Duodenal mucosa (tissue), 2 donors: ENCODE data around the gene BACH2.
"Not testable (repeated sequence)": the region's sequence is repeated elsewhere in the genome, so short reads cannot be mapped to it uniquely, and the experiment has no call there.

ENCODE experiments used
- H3K27ac ChIP-seq: one replicate; pipeline ENCODE4 v1.7.0; 2013; ENCODE audit warnings: low read depth, low read length
- H3K27me3 ChIP-seq, 2 donors: one replicate each; pipeline ENCODE4 v1.7.0; 2013; ENCODE audit warnings: low read length in 2 of 2, control low read depth in 1 of 2; ENCODE audit not compliant: insufficient read depth in 2 of 2, control insufficient read depth in 1 of 2
- H3K36me3 ChIP-seq, 2 donors: one replicate each; pipeline ENCODE4 v1.7.0; 2013; ENCODE audit warnings: low read length in 2 of 2, control low read depth in 1 of 2; ENCODE audit not compliant: insufficient read depth in 2 of 2, control insufficient read depth in 1 of 2
- H3K4me1 ChIP-seq, 2 donors: one replicate each; pipeline ENCODE4 v1.7.0; 2013; ENCODE audit warnings: low read length in 2 of 2, control low read depth in 1 of 2; ENCODE audit not compliant: insufficient read depth in 2 of 2, control insufficient read depth in 1 of 2
- H3K4me3 ChIP-seq, 2 donors: one replicate each; pipeline ENCODE4 v1.7.0; 2013; ENCODE audit warnings: low read length in 2 of 2, low read depth in 1 of 2
- H3K9ac ChIP-seq, 2 donors: one replicate each; pipeline ENCODE4 v1.7.0; 2013; ENCODE audit warnings: low read length in 2 of 2, low read depth in 1 of 2
- H3K9me3 ChIP-seq, 2 donors: one replicate each; pipeline ENCODE4 v1.7.0; 2013; ENCODE audit warnings: low read length in 2 of 2, control low read depth in 1 of 2; ENCODE audit not compliant: control insufficient read depth in 1 of 2

The BACH2 gene

DNA sequence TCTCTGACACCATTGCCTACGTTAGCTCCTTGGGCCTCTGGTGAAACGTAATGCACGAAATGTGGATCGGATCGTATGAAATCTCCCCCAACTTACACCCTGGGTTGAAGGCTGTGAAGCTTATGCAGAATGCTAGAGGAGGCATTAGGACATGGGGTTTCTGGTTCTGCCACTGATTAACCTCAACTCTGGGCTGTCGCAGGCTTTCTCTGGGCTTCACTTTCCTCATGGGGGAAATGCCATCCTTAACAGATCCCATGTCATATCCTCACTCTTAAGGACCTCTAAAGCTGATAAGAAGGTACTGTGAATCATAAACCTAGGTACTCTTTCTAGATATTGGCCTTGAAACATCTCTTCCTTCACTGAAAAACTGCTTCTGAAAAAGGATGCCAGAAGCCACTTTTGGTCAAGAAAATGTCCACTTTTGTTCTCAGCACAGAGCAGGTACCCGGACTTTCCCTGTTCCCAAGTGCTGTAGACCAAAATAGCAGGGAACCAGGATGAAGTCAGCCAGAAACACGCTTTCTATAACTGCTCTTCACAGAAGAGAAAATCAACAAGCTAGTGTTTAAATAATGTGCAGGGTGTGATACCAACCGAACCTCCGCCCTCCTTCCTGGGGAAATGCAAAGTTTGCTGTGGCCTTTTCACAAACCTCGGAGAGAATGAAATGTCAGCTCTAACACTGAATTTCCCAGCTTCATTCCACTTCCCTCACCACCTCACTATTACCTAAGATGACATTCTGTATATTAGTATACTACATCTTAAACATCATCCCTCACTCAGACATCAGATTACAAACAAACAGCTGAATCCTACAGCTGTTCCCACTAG lies 118.9 kb downstream of the BACH2 start:
- no peaks in the 10 kb centered on the region for H3K9me3 ChIP-seq
- H3K36me3 ChIP-seq = no peaks in the 10 kb centered on the region
- peaks cover 0 to 5% of the 10 kb centered on the region in 2 donors for H3K4me1 ChIP-seq
- H3K4me3 ChIP-seq = no peak overlapping the region
- no peak overlapping the region for H3K9ac ChIP-seq
- no peaks in the 10 kb centered on the region for H3K27me3 ChIP-seq
- H3K27ac ChIP-seq = no peak overlapping the region

DNA sequence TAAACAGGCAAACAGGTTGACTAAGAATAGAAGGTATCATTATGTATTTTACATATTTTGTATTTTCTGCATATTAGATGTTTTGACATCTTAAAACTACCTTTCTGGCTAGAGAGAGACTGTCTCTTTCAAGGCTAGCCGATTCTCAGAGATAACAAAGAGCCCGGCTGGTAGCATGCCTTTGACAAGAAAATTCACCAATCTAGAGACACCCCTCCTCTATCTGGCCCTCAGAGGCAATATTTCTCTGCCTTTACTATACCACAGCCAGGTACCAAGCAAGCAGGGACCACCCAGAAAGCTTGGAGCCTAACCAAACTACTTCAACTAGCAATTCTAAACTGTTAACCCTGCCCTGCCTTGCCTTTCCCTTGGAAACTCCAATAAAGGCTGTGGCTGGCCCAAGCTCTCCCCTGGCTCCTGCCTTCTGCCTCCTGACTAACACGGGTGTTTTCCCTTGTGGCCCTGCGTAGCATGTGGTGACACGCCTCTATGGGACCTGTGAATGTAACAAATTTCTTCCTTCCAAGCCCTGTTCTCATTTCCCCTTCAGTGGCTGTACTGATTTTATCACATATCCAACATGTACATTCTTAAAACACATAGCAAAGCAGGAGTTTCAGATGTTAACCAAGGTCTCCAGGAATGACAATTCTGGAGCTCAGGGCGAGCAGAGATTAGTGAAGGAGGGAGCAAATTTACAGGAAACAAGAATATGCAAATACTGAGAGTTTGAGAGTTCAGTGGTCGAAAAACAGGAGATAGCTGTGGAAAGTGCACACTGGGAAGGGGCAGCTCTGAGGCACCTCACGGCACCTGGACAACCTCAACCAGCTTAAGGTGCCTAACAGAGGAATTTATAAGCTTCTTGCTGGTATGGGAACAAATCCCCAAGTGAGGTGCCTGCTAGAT lies 120.8 kb downstream of the BACH2 start:
- no peak overlapping the region for H3K27ac ChIP-seq

DNA sequence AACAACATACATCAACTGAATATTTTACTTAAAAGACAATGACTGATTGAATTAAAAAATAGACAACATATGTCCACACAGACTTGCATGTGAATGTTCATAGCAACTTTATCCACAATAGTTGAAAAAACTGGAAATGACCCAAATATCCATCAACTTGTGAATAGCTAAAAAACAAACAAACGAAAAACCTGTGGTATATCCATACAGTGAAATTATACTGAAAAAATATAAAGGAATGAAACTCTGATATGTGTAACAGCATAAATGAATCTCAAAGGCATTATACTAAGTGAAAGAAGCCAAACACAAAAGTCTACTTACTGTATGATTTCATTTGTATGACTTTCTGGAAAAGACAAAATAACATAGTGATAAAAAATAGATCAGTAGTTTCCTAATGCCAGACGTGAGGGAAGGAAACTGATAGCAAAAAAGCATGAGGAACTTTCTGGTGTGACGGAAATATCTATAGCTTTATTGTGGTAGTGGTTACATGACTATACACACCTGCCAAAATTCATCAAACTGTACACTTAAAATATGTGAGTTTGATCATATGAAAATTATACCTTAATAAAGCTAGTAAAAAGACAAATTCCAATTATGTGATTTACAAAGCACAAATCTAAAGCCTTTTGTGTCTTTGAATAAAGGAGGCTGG lies 123.2 kb downstream of the BACH2 start:
- Histone ChIP-seq H3K27ac (no peak overlapping the region), H3K4me3 (no peak overlapping the region), H3K9ac (no peak overlapping the region), H3K27me3 (no peaks in the 10 kb centered on the region), H3K4me1 (peaks cover 0 to 2% of the 10 kb centered on the region in 2 donors), H3K36me3 (no peaks in the 10 kb centered on the region), H3K9me3 (no peaks in the 10 kb centered on the region)

More for the DNA sequence above, 120.8 kb downstream of the BACH2 start:
- Histone ChIP-seq H3K36me3 (no peaks in the 10 kb centered on the region), H3K9me3 (no peaks in the 10 kb centered on the region), H3K4me1 (peaks cover 0 to 5% of the 10 kb centered on the region in 2 donors), H3K9ac (no peak overlapping the region), H3K4me3 (no peak overlapping the region), H3K27me3 (no peaks in the 10 kb centered on the region)

DNA sequence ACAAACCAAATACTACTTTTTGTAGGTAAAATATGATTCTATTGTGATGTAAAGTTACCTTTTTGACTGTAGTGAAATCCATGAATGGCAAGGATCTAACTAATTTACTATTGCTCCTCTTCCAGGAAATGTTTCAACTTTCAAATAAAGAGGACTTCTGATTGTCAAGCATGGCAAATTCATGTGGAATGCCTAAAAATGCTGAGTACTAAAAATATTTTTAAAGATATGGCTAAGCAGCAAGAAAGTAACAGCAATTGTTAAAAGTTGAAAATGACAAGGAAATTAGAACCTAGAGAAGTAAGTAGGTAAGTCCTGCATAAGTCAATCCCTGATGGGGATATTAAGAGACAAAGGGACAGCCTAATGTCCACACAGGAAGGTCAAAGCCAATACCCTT lies 126.0 kb downstream of the BACH2 start:
- Histone ChIP-seq H3K4me1 (no peaks in the 10 kb centered on the region), H3K9ac (no peak overlapping the region), H3K27ac (no peak overlapping the region), H3K4me3 (no peak overlapping the region), H3K36me3 (no peaks in the 10 kb centered on the region), H3K27me3 (no peaks in the 10 kb centered on the region), H3K9me3 (no peaks in the 10 kb centered on the region)

DNA sequence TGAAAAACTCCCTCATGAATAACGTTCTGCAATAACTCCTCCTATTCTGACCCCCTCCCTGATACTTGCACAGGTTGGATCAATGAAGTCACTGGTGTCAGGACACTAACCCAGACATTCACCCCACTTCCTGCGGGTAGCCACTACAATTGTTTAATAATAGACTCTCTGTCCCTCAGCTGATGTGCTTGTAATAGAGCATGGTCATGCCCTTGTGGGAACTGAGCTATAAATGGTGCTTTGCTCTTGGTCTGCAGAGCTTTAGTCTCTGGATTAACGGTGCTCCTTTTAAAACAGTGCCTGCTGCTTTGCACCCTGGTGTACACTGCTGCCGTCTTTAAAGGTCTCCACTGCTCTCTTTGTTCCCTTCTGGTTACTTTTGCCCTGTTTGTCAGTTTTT lies 127.3 kb downstream of the BACH2 start:
- Histone ChIP-seq H3K9ac (no peak overlapping the region), H3K27ac (no peak overlapping the region), H3K4me1 (no peaks in the 10 kb centered on the region), H3K27me3 (no peaks in the 10 kb centered on the region), H3K4me3 (no peak overlapping the region), H3K9me3 (no peaks in the 10 kb centered on the region), H3K36me3 (no peaks in the 10 kb centered on the region)

DNA sequence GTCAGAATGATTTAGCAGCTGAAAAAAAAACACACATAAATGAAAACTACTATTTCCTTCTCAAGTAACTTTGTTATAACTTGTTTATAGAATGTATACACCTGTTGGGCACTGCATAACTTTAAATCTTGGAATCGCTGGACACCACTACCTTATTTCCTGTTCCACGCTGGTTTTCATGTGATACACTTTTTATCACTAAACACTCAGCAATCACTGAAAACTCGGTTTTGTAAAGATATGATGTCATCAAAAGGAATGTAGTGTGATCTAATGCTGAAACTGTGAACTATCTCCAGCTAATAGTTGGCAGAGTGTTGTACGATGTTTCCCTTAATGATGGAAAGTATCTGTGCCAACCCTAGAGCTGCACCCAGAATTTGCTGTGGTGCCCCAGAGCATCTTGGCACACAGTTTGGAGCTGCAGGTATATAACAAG lies 127.9 kb downstream of the BACH2 start:
- no peak overlapping the region for H3K9ac ChIP-seq
- H3K4me1 ChIP-seq = no peaks in the 10 kb centered on the region
- H3K27me3 ChIP-seq = no peaks in the 10 kb centered on the region
- no peaks in the 10 kb centered on the region for H3K9me3 ChIP-seq
- H3K4me3 ChIP-seq = no peak overlapping the region
- no peaks in the 10 kb centered on the region for H3K36me3 ChIP-seq
- no peak overlapping the region for H3K27ac ChIP-seq

DNA sequence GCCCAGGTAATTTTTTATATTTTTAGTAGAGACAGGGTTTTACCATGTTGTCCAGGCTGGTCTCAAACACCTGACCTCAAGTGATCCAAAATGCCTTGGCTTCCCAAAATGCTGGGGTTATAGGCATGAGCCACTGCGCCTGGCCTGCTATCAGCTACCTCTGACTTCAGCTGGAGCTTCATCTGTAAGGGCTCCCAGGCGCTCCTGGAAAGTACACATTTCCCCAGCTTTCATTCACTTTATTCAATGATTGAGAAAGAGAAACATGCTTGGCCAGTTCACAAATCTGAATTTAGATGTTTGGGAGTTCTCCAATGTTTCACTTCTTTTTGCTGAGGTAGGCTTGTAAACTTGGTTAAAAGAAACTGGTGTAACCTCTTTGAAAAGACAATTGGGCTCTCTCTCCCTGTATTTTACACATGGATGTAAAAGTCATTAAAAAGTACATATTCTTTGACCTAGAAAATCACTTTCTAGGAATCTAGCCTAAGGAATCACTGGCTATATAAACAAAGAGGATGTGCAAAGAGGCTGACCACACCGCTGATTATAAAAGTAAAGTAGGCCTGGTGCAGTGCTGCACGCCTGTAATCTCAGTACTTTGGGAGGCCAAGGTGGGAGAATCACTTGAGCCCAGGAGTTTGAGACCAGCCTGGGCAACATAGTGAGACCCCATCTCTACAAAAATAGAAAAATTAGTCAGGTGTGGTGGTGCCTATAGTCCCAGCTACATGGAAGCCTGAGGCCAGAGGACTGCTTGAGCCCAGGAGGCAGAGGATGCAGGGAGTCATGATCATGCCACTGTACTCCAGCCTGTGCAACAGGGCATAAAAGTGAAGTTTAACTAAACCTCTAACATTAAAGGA lies 128.9 kb downstream of the BACH2 start:
- H3K4me1 ChIP-seq = no peaks in the 10 kb centered on the region
- no peaks in the 10 kb centered on the region for H3K27me3 ChIP-seq
- no peak overlapping the region for H3K27ac ChIP-seq
- no peak overlapping the region for H3K4me3 ChIP-seq
- no peaks in the 10 kb centered on the region for H3K9me3 ChIP-seq
- no peaks in the 10 kb centered on the region for H3K36me3 ChIP-seq
- no peak overlapping the region for H3K9ac ChIP-seq

DNA sequence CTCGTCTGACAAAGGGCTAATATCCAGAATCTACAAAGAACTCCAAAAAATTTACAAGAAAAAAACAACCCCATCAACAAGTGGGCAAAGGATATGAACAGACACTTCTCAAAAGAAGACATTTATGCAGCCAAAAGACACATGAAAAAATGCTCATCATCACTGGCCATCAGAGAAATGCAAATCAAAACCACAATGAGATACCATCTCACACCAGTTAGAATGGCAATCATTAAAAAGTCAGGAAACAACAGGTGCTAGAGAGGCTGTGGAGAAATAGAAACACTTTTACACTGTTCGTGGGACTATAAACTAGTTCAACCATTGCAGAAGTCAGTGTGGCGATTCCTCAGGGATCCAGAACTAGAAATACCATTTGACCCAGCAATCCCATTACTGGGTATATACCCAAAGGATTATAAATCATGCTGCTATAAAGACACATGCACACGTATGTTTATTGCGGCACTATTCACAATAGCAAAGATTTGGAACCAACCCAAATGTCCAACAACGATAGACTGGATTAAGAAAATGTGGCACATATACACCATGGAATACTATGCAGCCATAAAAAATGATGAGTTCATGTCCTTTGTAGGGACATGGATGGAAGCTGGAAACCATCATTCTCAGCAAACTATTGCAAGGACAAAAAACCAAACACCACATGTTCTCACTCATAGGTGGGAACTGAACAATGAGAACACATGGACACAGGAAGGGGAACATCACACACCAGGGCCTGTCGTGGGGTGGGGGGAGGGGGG lies 130.3 kb downstream of the BACH2 start:
- H3K27me3 ChIP-seq, H3K9me3 ChIP-seq, H3K9ac ChIP-seq, H3K4me1 ChIP-seq, H3K4me3 ChIP-seq, H3K36me3 ChIP-seq, H3K27ac ChIP-seq: not testable (repeated sequence)
